PC-3 (cell line): ENCODE data around the gene WLS. TPM values are rescaled to one million over a fixed set of nuclear protein-coding genes. Genes with fewer than 3 reads are reported as not detected.

Experiments used
- ATAC-seq: fragments of 200-7000 bp; cut with Tn5 transposase; 2 replicates; pipeline ENCODE4 v1.9.1; 2020; ENCODE audit warnings: mild to moderate bottlenecking, moderate library complexity
- BruUV-seq: library from RNA; stranded (reverse); fragments of 400-500 nt; replicated peaks from 2 replicates; lab custom pipeline; 2021; lab: Mats Ljungman, UMichigan
- CTCF ChIA-PET: fragments of 300-600 bp; sonication (Branson Sonifier 250); formaldehyde crosslinking; loops from one replicate; lab custom pipeline; 2022; ENCODE audit warnings: antibody characterized with exemption; lab: Charles Lee
- POLR2A ChIA-PET: fragments of 300-600 bp; sonication (Branson Sonifier 250); formaldehyde crosslinking; loops from one replicate; lab custom pipeline; 2022; ENCODE audit warnings: antibody characterized with exemption; ENCODE audit not compliant: unreplicated experiment; lab: Charles Lee
- DNase-seq: peaks from one replicate; pipeline ENCODE4 v3.0.0-alpha.2; 2015
- H2AFZ ChIP-seq: fragments of 300-600 bp; sonication (generic); 2 replicates; pipeline ENCODE4 v1.6.0; 2016; ENCODE audit warnings: antibody characterized with exemption, low read length
- H3F3A ChIP-seq: fragments of 300-600 bp; sonication (generic); one replicate; pipeline ENCODE4 v1.6.0; 2017; ENCODE audit warnings: antibody characterized with exemption, low read length, control low read depth, mild to moderate bottlenecking; ENCODE audit not compliant: unreplicated experiment
- H3K27ac ChIP-seq: fragments of 300-600 bp; sonication (generic); 2 replicates; pipeline ENCODE4 v1.5.1; 2016; ENCODE audit warnings: mild to moderate bottlenecking, low read length
- H3K27me3 ChIP-seq: fragments of 300-600 bp; sonication (generic); 2 replicates; pipeline ENCODE4 v1.6.1; 2016; ENCODE audit warnings: low read length, mixed read lengths
- H3K36me3 ChIP-seq: fragments of 300-600 bp; sonication (generic); 2 replicates; pipeline ENCODE4 v1.6.1; 2016; ENCODE audit warnings: low read depth, mixed run types, low read length, mixed read lengths
- H3K4me1 ChIP-seq: fragments of 300-600 bp; sonication (generic); 2 replicates; pipeline ENCODE4 v1.5.1; 2016; ENCODE audit warnings: low read length; ENCODE audit not compliant: insufficient read depth
- H3K4me2 ChIP-seq: fragments of 300-600 bp; sonication (generic); 2 replicates; pipeline ENCODE4 v1.6.0; 2016; ENCODE audit warnings: low read length
- H3K4me3 ChIP-seq: fragments of 300-600 bp; sonication (generic); 2 replicates; pipeline ENCODE4 v1.5.1; 2016; ENCODE audit warnings: mild to moderate bottlenecking, low read length, mixed read lengths
- H3K79me2 ChIP-seq: fragments of 300-600 bp; sonication (generic); 2 replicates; pipeline ENCODE4 v1.6.1; 2017; ENCODE audit warnings: low read length, mixed read lengths
- H3K9ac ChIP-seq: fragments of 300-600 bp; sonication (generic); 2 replicates; pipeline ENCODE4 v1.6.0; 2016; ENCODE audit warnings: mild to moderate bottlenecking, low read length
- H3K9me2 ChIP-seq: fragments of 300-600 bp; sonication (generic); replicated peaks from 2 replicates; pipeline ENCODE4 v1.6.1; 2016; ENCODE audit warnings: mixed run types, low read length, mixed read lengths
- H3K9me3 ChIP-seq: fragments of 300-600 bp; sonication (generic); 2 replicates; pipeline ENCODE4 v1.6.1; 2016; ENCODE audit warnings: low read length, mixed read lengths
- H4K20me1 ChIP-seq: fragments of 300-600 bp; sonication (generic); 2 replicates; pipeline ENCODE4 v1.6.1; 2016; ENCODE audit warnings: low read length, mixed read lengths
- CTCF ChIP-seq: fragments of 300-600 bp; sonication (generic); conservative IDR thresholded peaks from 2 replicates; pipeline ENCODE4 v1.5.1; 2017; ENCODE audit warnings: antibody characterized with exemption, low read depth, mild to moderate bottlenecking, low read length
- EZH2 ChIP-seq: fragments of 300-600 bp; sonication (generic); IDR thresholded peaks from one replicate; pipeline ENCODE4 v1.6.1; 2017; ENCODE audit warnings: antibody characterized with exemption, mild to moderate bottlenecking, low read length; ENCODE audit not compliant: unreplicated experiment
- EZH2phosphoT487 ChIP-seq: fragments of 300-600 bp; sonication (generic); IDR thresholded peaks from 2 replicates; pipeline ENCODE4 v1.6.1; 2018; ENCODE audit warnings: mild to moderate bottlenecking, antibody characterized with exemption, low read length, borderline replicate concordance
- intact Hi-C: fragments of 100-400 bp; cut with micrococcal nuclease; formaldehyde crosslinking; loops from 2 replicates; pipeline ENCODE4 v1.9.0; 2023
- total RNA-seq: library from RNA; depleted of rRNA; stranded (reverse); fragments of >200 nt; gene quantifications from 2 replicates; pipeline ENCODE4 v1.2.3, GENCODE V29; 2014

The WLS gene
- total RNA-seq, 1 experiment from 2014 or later, result 19.1 TPM

- Histone ChIP-seq H3K27ac (no peak overlapping the region), H3K4me2 (no peak overlapping the region), H3K9ac (no peak overlapping the region), H3K4me3 (no peak overlapping the region), H3K27me3 (no peaks in the 10 kb centered on the region), H3K9me2 (no peaks in the 10 kb centered on the region), H2AFZ (no peak overlapping the region), H3K79me2 (no peaks in the 10 kb centered on the region), H3K4me1 (peaks cover 6% of the 10 kb centered on the region; the same call in 1 of the 2 replicates), H3K36me3 (peaks cover 7% of the 10 kb centered on the region; the same call in 1 of the 2 replicates), H4K20me1 (no peaks in the 10 kb centered on the region), H3K9me3 (no peaks in the 10 kb centered on the region), H3F3A (no peaks in the 10 kb centered on the region)
- intact Hi-C loops, result no loop called here
- TF ChIP-seq CTCF (no peak), EZH2phosphoT487 (no peak), EZH2 (no peak)
- no TSS peak for BruUV-seq
- DNase-seq (no peak), ATAC-seq (no peak)
- ChIA-PET CTCF (no interaction called here), POLR2A (no interaction called here)
These were observed 43.5 kb downstream of the WLS start for GRCh38 chr1:68188644-68189340.

- BruUV-seq, result no TSS peak
- peaks cover 7% of the 10 kb centered on the region; the same call in 1 of the 2 replicates for H3K36me3 ChIP-seq
These were observed 44.2 kb downstream of the WLS start for GRCh38 chr1:68188060-68188538.

More at GRCh38 chr1:68188060-68188538, 44.2 kb downstream of the WLS start:
- Histone ChIP-seq H3K4me3 (no peak overlapping the region), H4K20me1 (no peaks in the 10 kb centered on the region), H3K9me3 (no peaks in the 10 kb centered on the region), H3K4me1 (peaks cover 6% of the 10 kb centered on the region; the same call in 1 of the 2 replicates), H3K4me2 (no peak overlapping the region), H3F3A (no peaks in the 10 kb centered on the region), H3K9me2 (no peaks in the 10 kb centered on the region), H2AFZ (no peak overlapping the region), H3K79me2 (no peaks in the 10 kb centered on the region), H3K9ac (no peak overlapping the region), H3K27ac (no peak overlapping the region), H3K27me3 (no peaks in the 10 kb centered on the region)
- POLR2A ChIA-PET, result no interaction called here
- CTCF ChIA-PET, result no interaction called here
- ATAC-seq (no peak), DNase-seq (no peak)
- intact Hi-C loops, result no loop called here
- TF ChIP-seq EZH2phosphoT487 (no peak), CTCF (no peak), EZH2 (no peak)
